ENCODE data around the gene AKT1S1. TPM values are rescaled to one million over a fixed set of nuclear protein-coding genes. Genes with fewer than 3 reads are reported as not detected.
A peak's percentile ranks its signal among the peaks of the same experiment; 100 is the strongest.

AKT1S1 gene
- total RNA-seq, 4 donors from 2014 or later = 15.4 to 30.6 (median 21.9) TPM

- TF ChIP-seq POLR2AphosphoS5 (IDR thresholded peaks at IDR 0.05) = no peak
- no peak for TF ChIP-seq CTCF (IDR thresholded peaks at IDR 0.05)
- TF ChIP-seq POLR2A (IDR thresholded peaks at IDR 0.05; ENCODE audit: low read depth) = no peak
- no peak for TF ChIP-seq EP300 (IDR thresholded peaks at IDR 0.05)
- no peak overlapping the region for H3K4me3 ChIP-seq
- H3K27ac ChIP-seq (replicated peaks in 1 of 4) = no peak overlapping the region
- intact Hi-C loops (cut with DNase I) = no loop called here
- 93% methylated on average over 1 of the region's 1 CpG for WGBS
- no peak for DNase-seq (ENCODE audit: extremely low spot score)
- H3K27me3 ChIP-seq = peaks cover 0 to 37% (median 9%) of the 10 kb centered on the region in 4 donors
- H3K4me1 ChIP-seq = peaks cover 17 to 32% (median 26%) of the 10 kb centered on the region in 4 donors
- H3K9me3 ChIP-seq = no peaks in the 10 kb centered on the region
- peaks cover 4 to 19% (median 10%) of the 10 kb centered on the region in 4 donors for H3K36me3 ChIP-seq
These were observed 15.6 kb upstream of the AKT1S1 start for GRCh38 chr19:49892716-49893115.

- Histone ChIP-seq H3K27ac (replicated peaks in 1 of 4) (no peak overlapping the region), H3K4me3 (no peak overlapping the region), H3K9me3 (no peaks in the 10 kb centered on the region), H3K36me3 (peaks cover 4 to 32% (median 15%) of the 10 kb centered on the region in 4 donors), H3K27me3 (peaks cover 0 to 37% (median 9%) of the 10 kb centered on the region in 4 donors), H3K4me1 (peaks cover 9 to 18% (median 16%) of the 10 kb centered on the region in 4 donors)
- 86% methylated on average over 16 of the region's 17 CpGs for WGBS
- intact Hi-C loops (cut with DNase I) = no loop called here
- no peak for DNase-seq (ENCODE audit: extremely low spot score)
- TF ChIP-seq CTCF (IDR thresholded peaks at IDR 0.05) = no peak
- TF ChIP-seq EP300 (IDR thresholded peaks at IDR 0.05) = no peak
- TF ChIP-seq POLR2AphosphoS5 (IDR thresholded peaks at IDR 0.05) = no peak
- no peak for TF ChIP-seq POLR2A (IDR thresholded peaks at IDR 0.05; ENCODE audit: low read depth)
These were observed 14.2 kb upstream of the AKT1S1 start for GRCh38 chr19:49891393-49891792.

- no peak overlapping the region for H3K27ac ChIP-seq (replicated peaks in 1 of 4)
- H3K4me3 ChIP-seq = peak overlapping the region; percentile 32 to 50 (median 39)
- intact Hi-C loops (cut with DNase I) = no loop called here
- H3K36me3 ChIP-seq = peaks cover 4 to 40% (median 22%) of the 10 kb centered on the region in 4 donors
- H3K4me1 ChIP-seq = peaks cover 9 to 17% (median 16%) of the 10 kb centered on the region in 4 donors
- TF ChIP-seq EP300 (IDR thresholded peaks at IDR 0.05) (no peak), POLR2AphosphoS5 (IDR thresholded peaks at IDR 0.05) (peak in 1 of 2 donors; percentile 12), POLR2A (IDR thresholded peaks at IDR 0.05; ENCODE audit: low read depth) (no peak)
- 12% methylated on average over 37 of the region's 69 CpGs for WGBS
- DNase-seq (ENCODE audit: extremely low spot score) = no peak
- H3K27me3 ChIP-seq = peaks cover 0 to 37% (median 9%) of the 10 kb centered on the region in 4 donors
- H3K9me3 ChIP-seq = no peaks in the 10 kb centered on the region
These were observed 13.5 kb upstream of the AKT1S1 start for GRCh38 chr19:49890349-49891311.

GRCh38 chr19:49889687-49890348 lies 12.7 kb upstream of the AKT1S1 start:
- peaks cover 9 to 48% (median 30%) of the 10 kb centered on the region in 4 donors for H3K36me3 ChIP-seq
- TF ChIP-seq POLR2A (IDR thresholded peaks at IDR 0.05; ENCODE audit: low read depth) (no peak), POLR2AphosphoS5 (IDR thresholded peaks at IDR 0.05) (peak; percentile 50 to 70), CTCF (IDR thresholded peaks at IDR 0.05) (peak; percentile 52 to 88 (median 67)), EP300 (IDR thresholded peaks at IDR 0.05) (no peak)
- intact Hi-C loops (cut with DNase I) = no loop called here
- 62% methylated on average over 30 of the region's 71 CpGs for WGBS
- H3K9me3 ChIP-seq = no peaks in the 10 kb centered on the region
- peaks cover 0 to 37% (median 9%) of the 10 kb centered on the region in 4 donors for H3K27me3 ChIP-seq
- H3K4me3 ChIP-seq = peak overlapping the region; percentile 32 to 50 (median 39)
- peak; percentile 95 for DNase-seq (ENCODE audit: extremely low spot score)
- no peak overlapping the region for H3K27ac ChIP-seq (replicated peaks in 1 of 4)
- peaks cover 9 to 17% (median 16%) of the 10 kb centered on the region in 4 donors for H3K4me1 ChIP-seq

Measured in esophagus muscularis mucosa (tissue), 4 donors.